PC-3 (cell line): ENCODE measurements around the gene IQSEC1. TPM values are rescaled to one million over a fixed set of nuclear protein-coding genes. Genes with fewer than 3 reads are reported as not detected.
A peak's percentile ranks its signal among the peaks of the same experiment; 100 is the strongest.

Experiments used
- ATAC-seq: fragments of 200-7000 bp; cut with Tn5 transposase; 2 replicates; pipeline ENCODE4 v1.9.1; 2020; ENCODE audit warnings: mild to moderate bottlenecking, moderate library complexity
- BruUV-seq: library from RNA; stranded (reverse); fragments of 400-500 nt; replicated peaks from 2 replicates; lab custom pipeline; 2021; lab: Mats Ljungman, UMichigan
- CTCF ChIA-PET: fragments of 300-600 bp; sonication (Branson Sonifier 250); formaldehyde crosslinking; loops from one replicate; lab custom pipeline; 2022; ENCODE audit warnings: antibody characterized with exemption; lab: Charles Lee
- POLR2A ChIA-PET: fragments of 300-600 bp; sonication (Branson Sonifier 250); formaldehyde crosslinking; loops from one replicate; lab custom pipeline; 2022; ENCODE audit warnings: antibody characterized with exemption; ENCODE audit not compliant: unreplicated experiment; lab: Charles Lee
- DNase-seq: peaks from one replicate; pipeline ENCODE4 v3.0.0-alpha.2; 2015
- H2AFZ ChIP-seq: fragments of 300-600 bp; sonication (generic); 2 replicates; pipeline ENCODE4 v1.6.0; 2016; ENCODE audit warnings: antibody characterized with exemption, low read length
- H3F3A ChIP-seq: fragments of 300-600 bp; sonication (generic); one replicate; pipeline ENCODE4 v1.6.0; 2017; ENCODE audit warnings: antibody characterized with exemption, low read length, control low read depth, mild to moderate bottlenecking; ENCODE audit not compliant: unreplicated experiment
- H3K27ac ChIP-seq: fragments of 300-600 bp; sonication (generic); 2 replicates; pipeline ENCODE4 v1.5.1; 2016; ENCODE audit warnings: mild to moderate bottlenecking, low read length
- H3K27me3 ChIP-seq: fragments of 300-600 bp; sonication (generic); 2 replicates; pipeline ENCODE4 v1.6.1; 2016; ENCODE audit warnings: low read length, mixed read lengths
- H3K36me3 ChIP-seq: fragments of 300-600 bp; sonication (generic); 2 replicates; pipeline ENCODE4 v1.6.1; 2016; ENCODE audit warnings: low read depth, mixed run types, low read length, mixed read lengths
- H3K4me1 ChIP-seq: fragments of 300-600 bp; sonication (generic); 2 replicates; pipeline ENCODE4 v1.5.1; 2016; ENCODE audit warnings: low read length; ENCODE audit not compliant: insufficient read depth
- H3K4me2 ChIP-seq: fragments of 300-600 bp; sonication (generic); 2 replicates; pipeline ENCODE4 v1.6.0; 2016; ENCODE audit warnings: low read length
- H3K4me3 ChIP-seq: fragments of 300-600 bp; sonication (generic); 2 replicates; pipeline ENCODE4 v1.5.1; 2016; ENCODE audit warnings: mild to moderate bottlenecking, low read length, mixed read lengths
- H3K79me2 ChIP-seq: fragments of 300-600 bp; sonication (generic); 2 replicates; pipeline ENCODE4 v1.6.1; 2017; ENCODE audit warnings: low read length, mixed read lengths
- H3K9ac ChIP-seq: fragments of 300-600 bp; sonication (generic); 2 replicates; pipeline ENCODE4 v1.6.0; 2016; ENCODE audit warnings: mild to moderate bottlenecking, low read length
- H3K9me2 ChIP-seq: fragments of 300-600 bp; sonication (generic); replicated peaks from 2 replicates; pipeline ENCODE4 v1.6.1; 2016; ENCODE audit warnings: mixed run types, low read length, mixed read lengths
- H3K9me3 ChIP-seq: fragments of 300-600 bp; sonication (generic); 2 replicates; pipeline ENCODE4 v1.6.1; 2016; ENCODE audit warnings: low read length, mixed read lengths
- H4K20me1 ChIP-seq: fragments of 300-600 bp; sonication (generic); 2 replicates; pipeline ENCODE4 v1.6.1; 2016; ENCODE audit warnings: low read length, mixed read lengths
- CTCF ChIP-seq: fragments of 300-600 bp; sonication (generic); conservative IDR thresholded peaks from 2 replicates; pipeline ENCODE4 v1.5.1; 2017; ENCODE audit warnings: antibody characterized with exemption, low read depth, mild to moderate bottlenecking, low read length
- EZH2 ChIP-seq: fragments of 300-600 bp; sonication (generic); IDR thresholded peaks from one replicate; pipeline ENCODE4 v1.6.1; 2017; ENCODE audit warnings: antibody characterized with exemption, mild to moderate bottlenecking, low read length; ENCODE audit not compliant: unreplicated experiment
- EZH2phosphoT487 ChIP-seq: fragments of 300-600 bp; sonication (generic); IDR thresholded peaks from 2 replicates; pipeline ENCODE4 v1.6.1; 2018; ENCODE audit warnings: mild to moderate bottlenecking, antibody characterized with exemption, low read length, borderline replicate concordance
- intact Hi-C: fragments of 100-400 bp; cut with micrococcal nuclease; formaldehyde crosslinking; loops from 2 replicates; pipeline ENCODE4 v1.9.0; 2023
- total RNA-seq: library from RNA; depleted of rRNA; stranded (reverse); fragments of >200 nt; gene quantifications from 2 replicates; pipeline ENCODE4 v1.2.3, GENCODE V29; 2014

Gene IQSEC1
- total RNA-seq, 1 experiment from 2014 or later = 37.9 TPM

GRCh38 chr3:13050446-13050845, 22.8 kb downstream of the IQSEC1 start:
- Histone ChIP-seq H3K4me2 (no peak overlapping the region), H3K4me1 (no peaks in the 10 kb centered on the region), H3K4me3 (no peak overlapping the region), H2AFZ (no peak overlapping the region), H3K9me2 (no peaks in the 10 kb centered on the region), H3K36me3 (no peaks in the 10 kb centered on the region), H3K9ac (no peak overlapping the region), H3K79me2 (no peaks in the 10 kb centered on the region), H3K27me3 (no peaks in the 10 kb centered on the region), H3F3A (no peaks in the 10 kb centered on the region), H3K27ac (no peak overlapping the region), H3K9me3 (no peaks in the 10 kb centered on the region), H4K20me1 (no peaks in the 10 kb centered on the region)
- intact Hi-C loops = no loop called here
- ChIA-PET CTCF (no interaction called here), POLR2A (no interaction called here)
- no peak for TF ChIP-seq EZH2phosphoT487
- TF ChIP-seq CTCF = no peak
- no peak for TF ChIP-seq EZH2
- no TSS peak for BruUV-seq
- DNase-seq = no peak
- no peak for ATAC-seq

DNA sequence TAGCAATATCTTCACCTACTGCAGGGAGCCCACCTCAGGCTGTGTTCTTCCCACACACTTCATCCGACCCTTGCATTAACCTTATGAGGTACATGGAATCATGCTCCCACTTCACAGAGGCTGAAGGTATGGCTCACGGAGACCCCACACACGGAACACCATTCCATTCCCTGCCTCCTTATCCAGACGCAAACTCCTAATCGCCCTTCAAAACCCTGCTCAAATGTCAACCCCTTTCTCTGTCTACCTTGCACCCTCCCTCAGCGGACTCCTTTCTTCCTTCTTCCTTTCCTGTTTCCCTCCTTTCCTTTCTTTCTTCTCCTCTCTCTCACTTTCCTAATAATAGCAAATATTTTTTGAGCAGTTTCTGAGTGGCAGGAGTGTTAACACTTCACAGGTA, 23.8 kb downstream of the IQSEC1 start:
- TF ChIP-seq EZH2 = no peak
- TF ChIP-seq CTCF = no peak
- no peak for TF ChIP-seq EZH2phosphoT487
- Histone ChIP-seq H4K20me1 (no peaks in the 10 kb centered on the region), H3F3A (no peaks in the 10 kb centered on the region), H3K9me3 (no peaks in the 10 kb centered on the region), H2AFZ (no peak overlapping the region), H3K4me2 (no peak overlapping the region), H3K27me3 (no peaks in the 10 kb centered on the region), H3K9me2 (no peaks in the 10 kb centered on the region), H3K4me3 (no peak overlapping the region), H3K27ac (no peak overlapping the region), H3K36me3 (no peaks in the 10 kb centered on the region), H3K79me2 (no peaks in the 10 kb centered on the region), H3K9ac (no peak overlapping the region), H3K4me1 (no peaks in the 10 kb centered on the region)
- intact Hi-C loops = no loop called here
- BruUV-seq = no TSS peak
- DNase-seq (no peak), ATAC-seq (no peak)
- ChIA-PET CTCF (no interaction called here), POLR2A (no interaction called here)

GRCh38 chr3:13047296-13048165, 25.7 kb downstream of the IQSEC1 start:
- ATAC-seq (peak; percentile 28; the same call in 1 of the 2 replicates), DNase-seq (no peak)
- Histone ChIP-seq H3F3A (no peaks in the 10 kb centered on the region), H3K27ac (no peak overlapping the region), H4K20me1 (no peaks in the 10 kb centered on the region), H3K79me2 (no peaks in the 10 kb centered on the region), H3K36me3 (no peaks in the 10 kb centered on the region), H3K9me3 (no peaks in the 10 kb centered on the region), H3K9me2 (no peaks in the 10 kb centered on the region), H3K4me2 (no peak overlapping the region), H3K9ac (no peak overlapping the region), H3K27me3 (no peaks in the 10 kb centered on the region), H3K4me3 (no peak overlapping the region), H3K4me1 (no peaks in the 10 kb centered on the region), H2AFZ (no peak overlapping the region)
- intact Hi-C loops = no loop called here
- TF ChIP-seq CTCF (peak; percentile 25; the same call in 1 of the 2 replicates), EZH2 (no peak)
- POLR2A ChIA-PET = no interaction called here
- no TSS peak for BruUV-seq
- CTCF ChIA-PET = interaction anchor here (0.9 kb wide), 1 partner anchor 52 kb away, joined by 5 read pairs; no protein-coding TSS in a partner anchor
